Fibroblast of villous mesenchyme (primary cell): ENCODE data around the gene DEUP1. TPM values are rescaled to one million over a fixed set of nuclear protein-coding genes. Genes with fewer than 3 reads are reported as not detected.
"Not testable (repeated sequence)": the region's sequence is repeated elsewhere in the genome, so short reads cannot be mapped to it uniquely, and the experiment has no call there.

Source experiments
- DNase-seq: peaks from one replicate; pipeline ENCODE4 v3.0.0-alpha.2; 2010; ENCODE audit warnings: low read depth
- H3K4me3 ChIP-seq: 2 replicates; pipeline ENCODE4 v1.5.1; 2011; ENCODE audit warnings: low read depth, mild to moderate bottlenecking, low read length
- CTCF ChIP-seq: IDR thresholded peaks from 2 replicates; pipeline ENCODE4 v1.5.1; 2012; ENCODE audit warnings: low read depth, mild to moderate bottlenecking, low read length; ENCODE audit not compliant: insufficient read depth
- total RNA-seq: library from RNA; depleted of rRNA; stranded (reverse); fragments of >200 nt; gene quantifications from 2 replicates; pipeline ENCODE4 v1.2.3, GENCODE V29; 2012

DEUP1 gene
- total RNA-seq, 1 donor = not detected

GRCh38 chr11:93411705-93412104, 81.2 kb downstream of the DEUP1 start:
- no peak for DNase-seq

GRCh38 chr11:93432247-93432646, 101.7 kb downstream of the DEUP1 start:
- no peak for TF ChIP-seq CTCF
- H3K4me3 ChIP-seq = no peak overlapping the region
- no peak for DNase-seq

More at GRCh38 chr11:93411705-93412104, 81.2 kb downstream of the DEUP1 start:
- H3K4me3 ChIP-seq = no peak overlapping the region
- no peak for TF ChIP-seq CTCF

- not testable (repeated sequence) for H3K4me3 ChIP-seq, DNase-seq
Observed at GRCh38 chr11:93443232-93443631, 112.7 kb downstream of the DEUP1 start.

GRCh38 chr11:93444617-93445073, 114.1 kb downstream of the DEUP1 start:
- DNase-seq = peak; percentile 2
- no peak for TF ChIP-seq CTCF
- H3K4me3 ChIP-seq = no peak overlapping the region

GRCh38 chr11:93458286-93458685, 127.7 kb downstream of the DEUP1 start:
- DNase-seq = no peak
- TF ChIP-seq CTCF = no peak

GRCh38 chr11:93463666-93464065, 133.1 kb downstream of the DEUP1 start:
- not testable (repeated sequence) for DNase-seq, H3K4me3 ChIP-seq

More at GRCh38 chr11:93458286-93458685, 127.7 kb downstream of the DEUP1 start:
- no peak overlapping the region for H3K4me3 ChIP-seq

- DNase-seq = no peak
- TF ChIP-seq CTCF = no peak
- H3K4me3 ChIP-seq = no peak overlapping the region
Observed at GRCh38 chr11:93464927-93465540, 134.5 kb downstream of the DEUP1 start.

GRCh38 chr11:93467054-93467453, 136.5 kb downstream of the DEUP1 start:
- no peak for DNase-seq
- H3K4me3 ChIP-seq = no peak overlapping the region
- no peak for TF ChIP-seq CTCF
